Brain microvascular endothelial cell (primary cell): ENCODE measurements around the gene PAM16.

Source experiments
- DNase-seq: peaks from one replicate; pipeline ENCODE4 v3.0.0-alpha.2; 2020
- H3K27ac ChIP-seq: fragments of 250-450 bp; sonication (Bioruptor Pico); 2 replicates; pipeline ENCODE4 v1.5.1; 2020; ENCODE audit warnings: mild to moderate bottlenecking, moderate library complexity
- H3K27me3 ChIP-seq: fragments of 250-450 bp; sonication (Bioruptor Pico); replicated peaks from 2 replicates; pipeline ENCODE4 v1.5.1; 2020; ENCODE audit warnings: mild to moderate bottlenecking
- H3K36me3 ChIP-seq: fragments of 250-450 bp; sonication (Bioruptor Pico); replicated peaks from 2 replicates; pipeline ENCODE4 v1.5.1; 2020; ENCODE audit warnings: mild to moderate bottlenecking
- H3K4me3 ChIP-seq: 2 replicates; pipeline ENCODE4 v1.5.1; 2011; ENCODE audit warnings: low read depth, mild to moderate bottlenecking, control low read depth, low read length, moderate library complexity
- in situ Hi-C: cut with HindIII; loops from 2 replicates; pipeline ENCODE4 v1.10.0; 2017; ENCODE audit warnings: low sequenced_read_pairs, low pct_ligation_motif_present
- TF ChIP-seq, protein P1 (sequence below): IDR thresholded peaks from 2 replicates; pipeline ENCODE4 v1.5.1; 2011; ENCODE audit warnings: low read depth, mild to moderate bottlenecking, moderate library complexity, low read length, control low read depth, inconsistent platforms; ENCODE audit errors: missing control alignments

The PAM16 gene

GRCh38 chr16:4341250-4341649 is 9.9 kb downstream of the PAM16 start:
- Histone ChIP-seq H3K36me3 (peaks cover 21% of the 10 kb centered on the region), H3K27me3 (no peaks in the 10 kb centered on the region), H3K27ac (no peak overlapping the region), H3K4me3 (no peak overlapping the region)
- TF ChIP-seq, protein P1, sequence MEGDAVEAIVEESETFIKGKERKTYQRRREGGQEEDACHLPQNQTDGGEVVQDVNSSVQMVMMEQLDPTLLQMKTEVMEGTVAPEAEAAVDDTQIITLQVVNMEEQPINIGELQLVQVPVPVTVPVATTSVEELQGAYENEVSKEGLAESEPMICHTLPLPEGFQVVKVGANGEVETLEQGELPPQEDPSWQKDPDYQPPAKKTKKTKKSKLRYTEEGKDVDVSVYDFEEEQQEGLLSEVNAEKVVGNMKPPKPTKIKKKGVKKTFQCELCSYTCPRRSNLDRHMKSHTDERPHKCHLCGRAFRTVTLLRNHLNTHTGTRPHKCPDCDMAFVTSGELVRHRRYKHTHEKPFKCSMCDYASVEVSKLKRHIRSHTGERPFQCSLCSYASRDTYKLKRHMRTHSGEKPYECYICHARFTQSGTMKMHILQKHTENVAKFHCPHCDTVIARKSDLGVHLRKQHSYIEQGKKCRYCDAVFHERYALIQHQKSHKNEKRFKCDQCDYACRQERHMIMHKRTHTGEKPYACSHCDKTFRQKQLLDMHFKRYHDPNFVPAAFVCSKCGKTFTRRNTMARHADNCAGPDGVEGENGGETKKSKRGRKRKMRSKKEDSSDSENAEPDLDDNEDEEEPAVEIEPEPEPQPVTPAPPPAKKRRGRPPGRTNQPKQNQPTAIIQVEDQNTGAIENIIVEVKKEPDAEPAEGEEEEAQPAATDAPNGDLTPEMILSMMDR = no peak
- DNase-seq = no peak
- in situ Hi-C loops = no loop called here

- no peak overlapping the region for H3K27ac ChIP-seq
- peaks cover 21% of the 10 kb centered on the region for H3K36me3 ChIP-seq
- no peak for DNase-seq
- H3K4me3 ChIP-seq = no peak overlapping the region
- H3K27me3 ChIP-seq = no peaks in the 10 kb centered on the region
- TF ChIP-seq, protein P1 = no peak
- in situ Hi-C loops = no loop called here
Measured at GRCh38 chr16:4340443-4340842, 10.7 kb downstream of the PAM16 start.

DNA sequence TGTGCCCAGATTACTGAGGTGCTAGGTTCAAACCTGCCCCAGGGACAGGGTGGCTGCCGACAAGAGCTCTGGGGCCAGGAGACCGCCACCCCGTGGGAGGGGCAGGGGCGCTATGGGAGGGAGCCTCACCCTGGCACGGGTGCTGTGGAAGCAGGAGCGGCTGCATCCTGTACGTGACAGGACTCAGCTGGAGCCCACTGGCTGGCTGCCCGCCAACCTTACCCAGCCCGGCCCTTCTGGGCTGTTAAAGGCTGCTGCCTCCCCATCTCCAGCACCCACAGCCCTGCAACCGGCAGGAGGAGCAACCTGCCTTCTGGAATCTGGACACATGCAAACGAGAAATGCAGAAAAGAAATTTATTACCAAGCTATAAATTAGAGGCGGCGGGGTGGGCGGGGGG is 11.2 kb downstream of the PAM16 start:
- in situ Hi-C loops = no loop called here
- H3K36me3 ChIP-seq = peaks cover 27% of the 10 kb centered on the region

GRCh38 chr16:4339455-4339854 is 11.7 kb downstream of the PAM16 start:
- H3K27ac ChIP-seq = no peak overlapping the region
- H3K36me3 ChIP-seq = peaks cover 30% of the 10 kb centered on the region
- in situ Hi-C loops = no loop called here
- DNase-seq = no peak
- H3K4me3 ChIP-seq = no peak overlapping the region
- TF ChIP-seq, protein P1 = no peak
- H3K27me3 ChIP-seq = no peaks in the 10 kb centered on the region

More for the DNA sequence above, 11.2 kb downstream of the PAM16 start:
- H3K4me3 ChIP-seq = no peak overlapping the region
- no peak overlapping the region for H3K27ac ChIP-seq
- H3K27me3 ChIP-seq = no peaks in the 10 kb centered on the region
- DNase-seq = no peak
- TF ChIP-seq, protein P1 = no peak

DNA sequence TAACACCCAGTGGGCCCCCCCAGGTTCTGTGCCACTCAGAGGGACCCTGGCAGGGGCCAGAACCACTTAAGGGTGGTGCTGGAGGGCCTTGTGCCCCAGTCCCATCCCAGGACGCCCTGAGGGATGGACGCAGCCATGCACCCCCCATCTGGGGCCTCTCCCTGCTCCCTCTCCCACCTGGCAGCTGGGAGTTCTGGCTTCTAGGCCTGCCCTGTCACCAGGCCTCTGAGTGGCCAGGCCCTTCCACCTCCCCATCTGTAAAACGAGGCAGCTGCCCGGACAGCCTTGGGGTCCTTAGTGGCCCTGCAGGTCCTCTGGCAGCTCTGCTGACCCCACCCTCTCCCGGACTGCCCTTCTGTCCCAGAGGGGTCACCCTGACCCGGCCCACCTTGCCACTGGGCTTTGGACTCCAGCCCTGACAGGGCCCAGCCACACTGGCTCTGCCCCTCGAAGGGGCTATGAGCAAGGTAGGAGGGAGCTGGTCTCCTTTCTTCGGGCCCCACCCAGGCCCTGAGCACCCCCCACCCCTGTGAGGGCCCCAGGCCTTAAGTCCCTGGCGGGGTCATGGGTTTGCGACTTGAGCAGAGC is 12.3 kb downstream of the PAM16 start:
- in situ Hi-C loops = no loop called here
- no peak overlapping the region for H3K27ac ChIP-seq
- H3K27me3 ChIP-seq = no peaks in the 10 kb centered on the region
- H3K36me3 ChIP-seq = peaks cover 30% of the 10 kb centered on the region
- no peak for DNase-seq
- H3K4me3 ChIP-seq = no peak overlapping the region
- TF ChIP-seq, protein P1 = no peak

GRCh38 chr16:4338125-4338582 is 13.0 kb downstream of the PAM16 start:
- Histone ChIP-seq H3K27ac (no peak overlapping the region), H3K4me3 (no peak overlapping the region), H3K27me3 (no peaks in the 10 kb centered on the region), H3K36me3 (peaks cover 30% of the 10 kb centered on the region)
- no peak for DNase-seq
- TF ChIP-seq, protein P1 = peak; percentile 16
- in situ Hi-C loops = no loop called here
